Esophagus (tissue), 2 donors: Measurements from ENCODE around the gene SCYGR3. TPM values are rescaled to one million over a fixed set of nuclear protein-coding genes. Genes with fewer than 3 reads are reported as not detected.

Source experiments
- H3K27ac ChIP-seq, 2 donors: one replicate each; pipeline ENCODE4 v1.5.1; 2013; ENCODE audit warnings: low read depth in 2 of 2, mild to moderate bottlenecking in 2 of 2, inconsistent platforms in 1 of 2, low read length in 1 of 2, moderate library complexity in 1 of 2
- H3K27me3 ChIP-seq, 2 donors: one replicate each; pipeline ENCODE4 v1.6.1; 2013; ENCODE audit warnings: low read length in 2 of 2, control low read depth in 1 of 2, mild to moderate bottlenecking in 1 of 2; ENCODE audit not compliant: insufficient read depth in 2 of 2, control insufficient read depth in 1 of 2
- H3K36me3 ChIP-seq, 2 donors: one replicate each; pipeline ENCODE4 v1.6.1; 2013; ENCODE audit warnings: low read length in 1 of 2; ENCODE audit not compliant: control insufficient read depth in 2 of 2, insufficient read depth in 2 of 2
- H3K4me1 ChIP-seq, 2 donors: one replicate each; pipeline ENCODE4 v1.6.1; 2013; ENCODE audit warnings: low read length in 1 of 2; ENCODE audit not compliant: control insufficient read depth in 2 of 2, insufficient read depth in 2 of 2
- H3K4me3 ChIP-seq, 2 donors: one replicate each; pipeline ENCODE4 v1.5.1; 2013; ENCODE audit warnings: low read length in 2 of 2, mild to moderate bottlenecking in 2 of 2, low read depth in 1 of 2, moderate library complexity in 1 of 2
- H3K9me3 ChIP-seq, 2 donors: one replicate each; pipeline ENCODE4 v1.6.1; 2013; ENCODE audit warnings: mild to moderate bottlenecking in 2 of 2, low read depth in 1 of 2, low read length in 1 of 2, moderate library complexity in 1 of 2; ENCODE audit not compliant: control insufficient read depth in 2 of 2, insufficient read depth in 1 of 2
- WGBS, 2 donors: extraction: QIAGEN DNeasy Blood & Tissue Kit; methylation state at CpG; one replicate each; pipeline ENCODE4 v1.1.7; 2013; 5-methylcytosine and 5-hydroxymethylcytosine counted together
- polyA plus RNA-seq, 2 donors: library from polyadenylated mRNA; stranded (reverse); fragments of 200-250 nt; gene quantifications; one replicate each; pipeline ENCODE4 v1.2.3, GENCODE V29; 2013
- donor health status: healthy with polysubstance abuse.
- donor health status: Bipolar disorder and iron deficiency.

SCYGR3 gene
- polyA plus RNA-seq, 2 donors: not detected

DNA sequence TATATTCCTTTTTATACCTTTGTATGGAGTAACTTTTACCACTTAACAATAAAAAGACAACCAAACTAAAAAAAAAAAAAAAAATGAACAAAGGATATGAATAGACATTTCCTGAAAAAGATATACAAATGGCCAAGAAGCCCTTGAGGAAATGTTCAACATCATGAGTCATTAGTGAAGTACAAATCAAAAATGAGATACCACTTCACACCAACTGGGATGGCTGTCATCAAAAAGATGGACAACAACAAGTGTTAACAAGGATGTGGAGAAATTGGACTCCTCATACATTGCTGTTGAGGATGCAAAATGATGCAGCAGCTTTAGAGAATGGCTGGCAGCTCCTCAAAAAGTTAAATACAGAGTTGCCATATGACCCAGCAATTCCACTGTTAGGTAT lies 38.5 kb downstream of the SCYGR3 start:
- Histone ChIP-seq H3K4me3 (no peak overlapping the region), H3K4me1 (no peaks in the 10 kb centered on the region), H3K27me3 (no peaks in the 10 kb centered on the region), H3K27ac (no peak overlapping the region), H3K36me3 (no peaks in the 10 kb centered on the region), H3K9me3 (no peaks in the 10 kb centered on the region)

DNA sequence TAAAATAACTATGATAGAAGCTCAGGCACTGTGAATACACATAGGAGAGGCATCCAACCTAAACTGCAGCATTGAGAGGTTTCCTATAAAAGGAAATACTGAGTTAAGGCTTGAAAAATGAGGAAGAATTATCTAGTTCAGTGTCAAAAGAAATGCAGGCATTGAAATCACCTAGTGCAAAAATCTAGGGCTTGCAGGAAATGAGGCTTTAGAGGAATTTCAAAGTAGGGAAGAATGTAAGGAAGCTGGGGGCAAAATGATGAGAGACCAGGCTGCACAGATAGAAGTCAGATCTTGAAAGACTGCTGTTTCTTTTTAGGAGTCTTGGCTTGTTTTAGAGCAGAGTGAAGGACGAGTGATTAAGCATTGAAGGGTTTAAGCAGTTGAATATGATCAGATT lies 44.0 kb downstream of the SCYGR3 start:
- Histone ChIP-seq H3K9me3 (no peaks in the 10 kb centered on the region), H3K4me1 (no peaks in the 10 kb centered on the region), H3K36me3 (no peaks in the 10 kb centered on the region), H3K27me3 (no peaks in the 10 kb centered on the region), H3K4me3 (no peak overlapping the region), H3K27ac (no peak overlapping the region)
- WGBS, 2 donors: 34 to 49% methylated on average over 1 of the region's 1 CpG

DNA sequence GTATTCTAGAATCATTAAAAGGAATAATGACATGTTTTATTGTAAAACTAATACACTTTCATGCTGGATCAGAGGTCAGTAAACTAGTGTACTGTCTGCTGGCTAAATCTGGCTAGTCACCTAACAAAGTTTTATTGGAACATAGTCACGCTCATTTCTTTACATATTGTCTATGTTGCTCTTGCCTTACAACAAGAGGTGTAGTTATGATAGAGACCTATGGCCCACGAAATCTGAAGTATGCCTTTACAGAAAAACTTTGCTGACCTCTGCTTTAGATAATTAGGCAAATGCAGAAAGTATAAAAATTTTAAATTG lies 45.8 kb downstream of the SCYGR3 start:
- no peaks in the 10 kb centered on the region for H3K4me1 ChIP-seq
- no peaks in the 10 kb centered on the region for H3K9me3 ChIP-seq
- no peaks in the 10 kb centered on the region for H3K36me3 ChIP-seq
- no peak overlapping the region for H3K4me3 ChIP-seq
- H3K27ac ChIP-seq: no peak overlapping the region
- H3K27me3 ChIP-seq: no peaks in the 10 kb centered on the region
- WGBS, 2 donors: 89 to 94% methylated on average over 2 of the region's 2 CpGs

DNA sequence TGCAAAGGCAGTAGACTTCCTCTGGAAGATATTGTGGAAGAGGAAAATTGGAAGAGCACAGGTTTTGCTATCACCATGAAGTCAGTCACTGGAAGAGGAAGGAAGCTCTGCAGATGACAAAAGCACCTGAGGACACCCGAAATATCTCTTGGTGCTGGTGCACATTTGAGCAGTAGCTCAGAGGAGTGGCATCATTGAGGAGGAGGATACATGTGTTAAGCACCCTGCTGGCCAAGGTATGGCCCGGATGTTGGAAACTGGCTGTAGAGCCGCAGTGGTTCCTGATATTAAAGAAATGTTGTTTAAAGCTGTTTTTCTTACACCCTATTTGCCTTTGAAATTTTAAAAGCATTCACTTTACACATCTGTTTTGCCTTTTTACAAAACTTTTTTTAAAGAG lies 48.6 kb downstream of the SCYGR3 start:
- H3K27me3 ChIP-seq: no peaks in the 10 kb centered on the region
- no peak overlapping the region for H3K4me3 ChIP-seq
- no peaks in the 10 kb centered on the region for H3K36me3 ChIP-seq
- H3K9me3 ChIP-seq: no peaks in the 10 kb centered on the region
- WGBS, 2 donors: 69 to 80% methylated on average over 3 of the region's 3 CpGs
- H3K4me1 ChIP-seq: no peaks in the 10 kb centered on the region
- no peak overlapping the region for H3K27ac ChIP-seq

DNA sequence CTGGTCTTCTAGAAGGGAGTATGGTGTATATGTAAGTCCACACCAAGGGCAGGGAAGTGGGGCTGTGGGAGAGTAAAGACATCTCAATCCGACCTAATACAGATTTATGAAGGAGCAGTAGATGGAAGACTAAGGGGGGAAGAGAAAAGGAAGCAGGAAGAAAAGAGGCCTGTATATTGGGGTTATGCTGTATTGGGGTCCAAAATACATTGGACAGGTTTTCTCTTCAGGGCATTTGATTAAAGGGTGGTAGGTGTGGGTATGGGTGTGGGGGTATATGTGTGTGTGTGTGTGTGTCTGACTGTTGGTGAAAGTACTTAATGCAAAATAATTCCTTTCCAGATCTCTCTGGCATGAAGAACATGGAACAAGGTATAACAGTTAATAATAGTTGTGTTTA lies 49.6 kb downstream of the SCYGR3 start:
- H3K27me3 ChIP-seq: no peaks in the 10 kb centered on the region
- H3K4me1 ChIP-seq: no peaks in the 10 kb centered on the region
- no peaks in the 10 kb centered on the region for H3K9me3 ChIP-seq
- no peak overlapping the region for H3K27ac ChIP-seq
- no peaks in the 10 kb centered on the region for H3K36me3 ChIP-seq
- H3K4me3 ChIP-seq: no peak overlapping the region
- 85 to 98% methylated on average over 1 of the region's 1 CpG for WGBS, 2 donors

Other genes starting within 250 kb of the SCYGR3 start
- under 1 TPM in 1 of 2 donors, not detected in 1; 0.04 TPM for gene TM4SF20, start 235.5 kb downstream of the SCYGR3 start, polyA plus RNA-seq
- not detected for gene SCYGR1, start 226.9 kb downstream of the SCYGR3 start, polyA plus RNA-seq
- gene AGFG1, start 142.7 kb downstream of the SCYGR3 start, polyA plus RNA-seq: 10 to 100 TPM; 20.3 to 31.2 TPM
- gene SCYGR2, start 15.9 kb downstream of the SCYGR3 start, polyA plus RNA-seq: not detected
- not detected for gene SCYGR4, start 2.7 kb upstream of the SCYGR3 start, polyA plus RNA-seq
- not detected for gene SCYGR5, start 52.0 kb upstream of the SCYGR3 start, polyA plus RNA-seq
- under 1 TPM; 0.14 TPM for gene SLC19A3, start 103.2 kb upstream of the SCYGR3 start, polyA plus RNA-seq
- gene SCYGR6, start 109.9 kb upstream of the SCYGR3 start, polyA plus RNA-seq: not detected
- gene SCYGR7, start 113.5 kb upstream of the SCYGR3 start, polyA plus RNA-seq: not detected
- gene SCYGR8, start 131.1 kb upstream of the SCYGR3 start, polyA plus RNA-seq: not detected
- 10 to 100 TPM in 1 of 2 donors, 1 to 10 TPM in 1; 8.4 to 56.3 TPM for gene CCL20, start 199.0 kb upstream of the SCYGR3 start, polyA plus RNA-seq